Chondrocyte (in vitro differentiated cells): ENCODE results near the gene ST13. TPM values are rescaled to one million over a fixed set of nuclear protein-coding genes. Genes with fewer than 3 reads are reported as not detected.
"Not testable (repeated sequence)": the region's sequence is repeated elsewhere in the genome, so short reads cannot be mapped to it uniquely, and the experiment has no call there.

Experiments used
- DNase-seq: peaks from one replicate; pipeline ENCODE4 v3.0.0; 2021; ENCODE audit warnings: mixed read lengths, low spot score
- H3K27ac Mint-ChIP-seq: one replicate; pipeline ENCODE4 v1.8.0; 2021; ENCODE audit warnings: mild to moderate bottlenecking, moderate library complexity, mixed read lengths; ENCODE audit not compliant: unreplicated experiment
- H3K27me3 Mint-ChIP-seq: 2 replicates; pipeline ENCODE4 v1.8.0; 2021; ENCODE audit warnings: low read depth, mixed read lengths
- H3K36me3 Mint-ChIP-seq: 2 replicates; pipeline ENCODE4 v1.8.0; 2021; ENCODE audit warnings: low read depth, mixed read lengths
- H3K4me1 Mint-ChIP-seq: 2 replicates; pipeline ENCODE4 v1.8.0; 2021; ENCODE audit warnings: low read depth, mild to moderate bottlenecking, mixed read lengths
- H3K4me3 Mint-ChIP-seq: one replicate; pipeline ENCODE4 v1.8.0; 2021; ENCODE audit warnings: mild to moderate bottlenecking, moderate library complexity, mixed read lengths; ENCODE audit not compliant: unreplicated experiment
- H3K9me3 Mint-ChIP-seq: 2 replicates; pipeline ENCODE4 v1.8.0; 2021; ENCODE audit warnings: low read depth, mixed read lengths
- CTCF ChIP-seq: fragments of 200-600 bp; sonication (generic); IDR thresholded peaks from 2 replicates; pipeline ENCODE4 v1.5.0; 2021; ENCODE audit warnings: antibody characterized with exemption, mild to moderate bottlenecking, moderate library complexity
- total RNA-seq: library from RNA; stranded (reverse); gene quantifications from 3 replicates; pipeline ENCODE4 v1.2.1, GENCODE V29; 2021

The ST13 gene
- total RNA-seq, 1 donor from 2014 or later = 207 TPM

GRCh38 chr22:40855979-40856512, 393 bp downstream of the ST13 start:
- no peak for TF ChIP-seq CTCF
- no peak for DNase-seq

DNA sequence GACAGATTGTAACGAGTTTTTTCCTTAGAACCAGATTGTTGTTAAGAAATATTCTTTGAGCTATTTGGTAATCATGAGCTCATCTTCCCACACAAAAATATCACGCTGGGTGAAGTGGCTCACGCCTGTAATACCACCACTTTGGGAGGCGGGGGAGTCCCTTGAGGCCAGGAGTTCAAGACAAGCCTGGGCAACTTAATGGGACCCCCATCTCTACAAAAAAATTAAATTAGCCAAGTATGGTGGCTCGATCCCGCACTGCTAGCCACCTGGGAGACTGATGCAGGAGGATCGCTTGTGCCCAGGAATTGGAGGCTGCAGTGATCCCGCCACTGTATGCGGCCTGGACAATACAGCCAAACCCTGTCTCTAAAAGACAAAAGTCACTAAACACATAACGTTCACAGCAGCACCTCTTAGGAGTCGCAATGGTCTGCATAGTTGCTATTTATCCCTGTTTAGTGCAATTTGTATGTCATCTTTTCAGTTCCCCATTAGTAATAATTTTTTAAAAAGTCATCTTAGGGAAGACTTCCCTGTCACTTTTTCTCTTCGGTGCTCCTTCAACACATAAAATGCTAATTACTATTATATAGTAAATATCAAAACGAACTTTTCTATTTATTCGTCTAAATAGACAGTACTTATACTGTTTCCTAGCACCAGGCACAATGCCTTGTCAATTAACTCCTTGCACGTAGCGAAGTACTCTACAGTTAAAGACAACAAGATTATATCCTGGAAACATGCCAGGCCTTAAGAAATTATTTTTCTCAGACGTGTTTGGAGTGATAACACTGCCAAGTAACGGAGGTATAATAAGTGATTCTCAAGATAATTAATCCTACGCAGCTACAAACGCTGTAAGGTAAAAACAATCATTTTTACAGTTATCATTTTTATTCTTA, 1.1 kb downstream of the ST13 start:
- no peaks in the 10 kb centered on the region for H3K9me3 Mint-ChIP-seq
- no peak for DNase-seq
- no peak for TF ChIP-seq CTCF
- H3K4me3 Mint-ChIP-seq = peak overlapping the region; percentile 96
- no peaks in the 10 kb centered on the region for H3K27me3 Mint-ChIP-seq
- H3K4me1 Mint-ChIP-seq = peaks cover 60% of the 10 kb centered on the region
- peak overlapping the region; percentile 100 for H3K27ac Mint-ChIP-seq
- H3K36me3 Mint-ChIP-seq = no peaks in the 10 kb centered on the region

More at GRCh38 chr22:40855979-40856512, 393 bp downstream of the ST13 start:
- H3K4me1 Mint-ChIP-seq = peaks cover 64% of the 10 kb centered on the region
- no peaks in the 10 kb centered on the region for H3K27me3 Mint-ChIP-seq
- no peaks in the 10 kb centered on the region for H3K36me3 Mint-ChIP-seq
- H3K9me3 Mint-ChIP-seq = no peaks in the 10 kb centered on the region
- peak overlapping the region; percentile 100 for H3K27ac Mint-ChIP-seq
- H3K4me3 Mint-ChIP-seq = peak overlapping the region; percentile 96

GRCh38 chr22:40853961-40854360, 2.5 kb downstream of the ST13 start:
- TF ChIP-seq CTCF = no peak
- Mint-ChIP-seq H3K36me3 (peaks cover 6% of the 10 kb centered on the region), H3K27ac (peak overlapping the region; percentile 65), H3K4me1 (peaks cover 55% of the 10 kb centered on the region), H3K27me3 (no peaks in the 10 kb centered on the region), H3K4me3 (peak overlapping the region; percentile 8), H3K9me3 (no peaks in the 10 kb centered on the region)
- DNase-seq = no peak

DNA sequence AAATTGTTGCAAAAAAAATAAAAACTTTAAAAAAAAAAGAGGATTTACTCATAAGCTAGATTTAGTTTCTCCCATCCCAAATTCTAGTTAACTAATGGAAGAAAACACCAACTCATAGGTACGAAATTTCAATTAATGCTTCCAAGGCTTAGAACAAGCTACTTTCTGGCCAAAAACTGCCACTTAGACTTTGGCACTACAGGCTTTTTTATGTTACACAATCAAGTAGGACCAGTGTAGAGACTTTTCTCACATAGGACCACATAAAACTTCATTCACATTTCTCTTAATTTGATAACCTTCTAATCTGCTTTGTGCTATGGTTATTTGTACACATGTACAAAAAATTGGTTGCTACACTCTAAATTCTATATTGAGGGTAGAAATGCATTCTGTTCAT, 3.1 kb downstream of the ST13 start:
- TF ChIP-seq CTCF = no peak
- no peak for DNase-seq
- H3K4me3 Mint-ChIP-seq = peak overlapping the region; percentile 8
- H3K4me1 Mint-ChIP-seq = peaks cover 52% of the 10 kb centered on the region
- H3K36me3 Mint-ChIP-seq = peaks cover 6% of the 10 kb centered on the region
- H3K27me3 Mint-ChIP-seq = no peaks in the 10 kb centered on the region
- H3K27ac Mint-ChIP-seq = peak overlapping the region; percentile 60
- no peaks in the 10 kb centered on the region for H3K9me3 Mint-ChIP-seq

DNA sequence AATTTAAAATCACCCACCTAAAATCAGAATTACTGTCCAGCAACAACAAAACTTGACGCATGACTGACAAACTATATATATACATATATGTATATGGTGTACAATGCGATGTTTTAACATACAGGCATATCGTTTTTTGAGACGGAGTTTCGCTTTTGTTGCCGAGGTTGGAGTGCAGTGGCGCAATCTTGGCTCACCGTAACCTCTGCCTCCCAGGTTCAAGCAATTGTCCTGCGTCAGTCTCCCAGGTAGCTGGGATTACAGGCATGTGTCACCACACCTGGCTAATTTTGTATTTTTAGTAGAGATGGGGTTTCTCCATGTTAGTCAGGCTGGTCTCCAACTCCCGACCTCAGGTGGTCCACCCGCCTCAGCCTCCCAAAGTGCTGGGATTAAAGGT, 10.6 kb downstream of the ST13 start:
- H3K4me1 Mint-ChIP-seq, DNase-seq, H3K4me3 Mint-ChIP-seq, H3K9me3 Mint-ChIP-seq, H3K27ac Mint-ChIP-seq, H3K27me3 Mint-ChIP-seq: not testable (repeated sequence)
- peaks cover 25% of the 10 kb centered on the region for H3K36me3 Mint-ChIP-seq
